ENCODE results near the gene TNK1. TPM values are rescaled to one million over a fixed set of nuclear protein-coding genes. Genes with fewer than 3 reads are reported as not detected.
A peak's percentile ranks its signal among the peaks of the same experiment; 100 is the strongest.

TNK1 gene
- total RNA-seq, 8 experiments from 2014 or later, result 1.3 to 8.6 (median 2.4) TPM

GRCh38 chr17:7410634-7411426, 29.9 kb downstream of the TNK1 start:
- WGBS, 10 experiments, result 64 to 100% (median 93%) methylated on average over 2 to 12 of the region's 25 CpGs; no CpG with 5 or more reads in 6 of the 10 experiments
- H3K27ac ChIP-seq, result no peak overlapping the region
- ATAC-seq (replicated peaks in 6 of 8), result no peak

GRCh38 chr17:7411427-7411750, 30.5 kb downstream of the TNK1 start:
- H3K4me3 ChIP-seq, result no peak overlapping the region
- WGBS, 10 experiments, result 92 to 100% methylated on average over 2 to 4 of the region's 8 CpGs; no CpG with 5 or more reads in 8 of the 10 experiments
- H3K27ac ChIP-seq, result no peak overlapping the region
- in situ Hi-C loops (cut with MboI; ENCODE audit: low pct_unique_long_range_greater_than_20kb in 2 of 9, low sequenced_read_pairs in 9 of 9, unreplicated experiment in 9 of 9), result no loop called here
- H3K4me1 ChIP-seq (replicated peaks in 1 of 2), result peaks cover 10 to 12% of the 10 kb centered on the region in 2 donors
- ATAC-seq (replicated peaks in 6 of 8), result no peak

More at GRCh38 chr17:7410634-7411426, 29.9 kb downstream of the TNK1 start:
- in situ Hi-C loops (cut with MboI; ENCODE audit: low pct_unique_long_range_greater_than_20kb in 2 of 9, low sequenced_read_pairs in 9 of 9, unreplicated experiment in 9 of 9), result no loop called here
- no peak overlapping the region for H3K4me3 ChIP-seq
- H3K4me1 ChIP-seq (replicated peaks in 1 of 2), result peaks cover 10 to 16% of the 10 kb centered on the region in 2 donors

DNA sequence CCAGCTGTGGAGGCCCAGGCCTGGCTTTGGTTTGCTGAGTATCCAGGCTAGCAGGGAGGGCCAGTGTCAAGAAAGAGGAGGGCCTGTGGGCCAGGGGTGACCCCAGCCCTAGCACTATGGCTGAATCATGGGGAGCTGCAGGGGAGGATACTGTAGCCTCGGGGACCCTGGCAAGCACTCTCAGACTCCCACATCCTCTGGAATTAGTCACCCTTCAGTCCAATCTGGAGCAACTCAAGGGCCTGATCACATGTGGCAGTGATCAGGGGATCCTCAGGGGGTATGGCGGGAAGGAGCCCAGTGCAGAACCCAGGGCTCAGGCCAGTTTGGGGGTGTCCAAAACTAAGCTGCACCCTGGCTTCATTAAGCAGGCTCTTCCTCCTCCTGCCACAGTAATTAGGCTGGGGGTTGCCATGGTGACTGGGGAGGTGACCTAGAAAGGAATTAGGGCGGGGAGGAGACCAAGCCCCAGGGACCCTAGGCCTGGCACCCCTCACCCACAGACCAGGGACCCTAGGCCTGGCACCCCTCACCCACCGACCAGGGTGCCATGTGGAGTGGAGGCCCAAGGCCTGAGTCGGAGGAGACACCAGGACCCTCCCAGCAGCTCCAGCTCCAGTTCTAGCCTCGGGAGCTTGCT, 32.6 kb downstream of the TNK1 start:
- ATAC-seq (replicated peaks in 6 of 8), result peak in 2 of 8 experiments; percentile 28 to 31
- no peak overlapping the region for H3K4me3 ChIP-seq
- H3K27ac ChIP-seq, result no peak overlapping the region
- 60 to 100% (median 95%) methylated on average over 1 to 2 of the region's 6 CpGs; no CpG with 5 or more reads in 6 of the 10 experiments for WGBS, 10 experiments
- in situ Hi-C loops (cut with MboI; ENCODE audit: low pct_unique_long_range_greater_than_20kb in 2 of 9, low sequenced_read_pairs in 9 of 9, unreplicated experiment in 9 of 9), result no loop called here
- peaks cover 4% of the 10 kb centered on the region in 2 donors for H3K4me1 ChIP-seq (replicated peaks in 1 of 2)

DNA sequence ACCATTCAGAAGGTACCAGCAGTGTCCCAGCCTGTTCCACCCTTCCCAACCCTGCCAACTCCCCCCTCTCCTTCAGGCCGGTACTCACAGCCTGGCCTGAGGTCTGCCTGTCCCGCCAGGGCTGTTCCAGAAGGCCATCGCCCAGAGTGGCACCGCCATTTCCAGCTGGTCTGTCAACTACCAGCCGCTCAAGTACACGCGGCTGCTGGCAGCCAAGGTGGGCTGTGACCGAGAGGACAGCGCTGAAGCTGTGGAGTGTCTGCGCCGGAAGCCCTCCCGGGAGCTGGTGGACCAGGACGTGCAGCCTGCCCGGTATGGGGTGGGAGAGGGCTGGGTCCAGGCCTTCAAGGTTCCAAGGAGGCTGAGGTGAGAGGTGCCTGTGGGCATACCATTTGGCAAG, 33.9 kb downstream of the TNK1 start:
- WGBS, 10 experiments, result 88 to 98% (median 92%) methylated on average over 7 to 8 of the region's 14 CpGs; no CpG with 5 or more reads in 7 of the 10 experiments
- no peak for ATAC-seq (replicated peaks in 6 of 8)
- Histone ChIP-seq H3K27ac (no peak overlapping the region), H3K4me3 (no peak overlapping the region), H3K4me1 (replicated peaks in 1 of 2) (peaks cover 17 to 18% of the 10 kb centered on the region in 2 donors)
- in situ Hi-C loops (cut with MboI; ENCODE audit: low pct_unique_long_range_greater_than_20kb in 2 of 9, low sequenced_read_pairs in 9 of 9, unreplicated experiment in 9 of 9), result no loop called here

GRCh38 chr17:7415784-7416183, 34.9 kb downstream of the TNK1 start:
- in situ Hi-C loops (cut with MboI; ENCODE audit: low pct_unique_long_range_greater_than_20kb in 2 of 9, low sequenced_read_pairs in 9 of 9, unreplicated experiment in 9 of 9), result no loop called here
- H3K4me3 ChIP-seq, result no peak overlapping the region
- H3K4me1 ChIP-seq (replicated peaks in 1 of 2), result peaks cover 27% of the 10 kb centered on the region in 2 donors
- H3K27ac ChIP-seq, result no peak overlapping the region
- 87 to 100% (median 98%) methylated on average over 2 to 8 of the region's 23 CpGs; no CpG with 5 or more reads in 7 of the 10 experiments for WGBS, 10 experiments
- ATAC-seq (replicated peaks in 6 of 8), result no peak

- WGBS, 10 experiments, result 53 to 80% (median 68%) methylated on average over 1 to 4 of the region's 6 CpGs; no CpG with 5 or more reads in 5 of the 10 experiments
- Histone ChIP-seq H3K27ac (no peak overlapping the region), H3K4me1 (replicated peaks in 1 of 2) (peaks cover 27 to 32% of the 10 kb centered on the region in 2 donors), H3K4me3 (no peak overlapping the region)
- ATAC-seq (replicated peaks in 6 of 8), result no peak
- in situ Hi-C loops (cut with MboI; ENCODE audit: low pct_unique_long_range_greater_than_20kb in 2 of 9, low sequenced_read_pairs in 9 of 9, unreplicated experiment in 9 of 9), result no loop called here
Observed at GRCh38 chr17:7416323-7416722, 35.4 kb downstream of the TNK1 start.

DNA sequence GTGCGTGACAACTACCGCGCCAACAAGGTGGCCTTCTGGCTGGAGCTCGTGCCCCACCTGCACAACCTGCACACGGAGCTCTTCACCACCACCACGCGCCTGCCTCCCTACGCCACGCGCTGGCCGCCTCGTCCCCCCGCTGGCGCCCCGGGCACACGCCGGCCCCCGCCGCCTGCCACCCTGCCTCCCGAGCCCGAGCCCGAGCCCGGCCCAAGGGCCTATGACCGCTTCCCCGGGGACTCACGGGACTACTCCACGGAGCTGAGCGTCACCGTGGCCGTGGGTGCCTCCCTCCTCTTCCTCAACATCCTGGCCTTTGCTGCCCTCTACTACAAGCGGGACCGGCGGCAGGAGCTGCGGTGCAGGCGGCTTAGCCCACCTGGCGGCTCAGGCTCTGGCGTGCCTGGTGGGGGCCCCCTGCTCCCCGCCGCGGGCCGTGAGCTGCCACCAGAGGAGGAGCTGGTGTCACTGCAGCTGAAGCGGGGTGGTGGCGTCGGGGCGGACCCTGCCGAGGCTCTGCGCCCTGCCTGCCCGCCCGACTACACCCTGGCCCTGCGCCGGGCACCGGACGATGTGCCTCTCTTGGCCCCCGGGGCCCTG, 36.3 kb downstream of the TNK1 start:
- in situ Hi-C loops (cut with MboI; ENCODE audit: low pct_unique_long_range_greater_than_20kb in 2 of 9, low sequenced_read_pairs in 9 of 9, unreplicated experiment in 9 of 9), result no loop called here
- Histone ChIP-seq H3K4me3 (no peak overlapping the region), H3K27ac (no peak overlapping the region), H3K4me1 (replicated peaks in 1 of 2) (peaks cover 27 to 32% of the 10 kb centered on the region in 2 donors)
- 100% methylated on average over 1 to 3 of the region's 54 CpGs; no CpG with 5 or more reads in 8 of the 10 experiments for WGBS, 10 experiments
- peak in 1 of 8 experiments; percentile 10 for ATAC-seq (replicated peaks in 6 of 8)

GRCh38 chr17:7418472-7419152, 37.7 kb downstream of the TNK1 start:
- ATAC-seq (replicated peaks in 6 of 8), result no peak
- no peak overlapping the region for H3K4me3 ChIP-seq
- 0 to 80% (median 50%) methylated on average over 1 to 3 of the region's 18 CpGs; no CpG with 5 or more reads in 6 of the 10 experiments for WGBS, 10 experiments
- in situ Hi-C loops (cut with MboI; ENCODE audit: low pct_unique_long_range_greater_than_20kb in 2 of 9, low sequenced_read_pairs in 9 of 9, unreplicated experiment in 9 of 9), result no loop called here
- peak overlapping the region in 1 of 2 donors; percentile 7 for H3K27ac ChIP-seq
- H3K4me1 ChIP-seq (replicated peaks in 1 of 2), result peaks cover 27 to 33% of the 10 kb centered on the region in 2 donors

DNA sequence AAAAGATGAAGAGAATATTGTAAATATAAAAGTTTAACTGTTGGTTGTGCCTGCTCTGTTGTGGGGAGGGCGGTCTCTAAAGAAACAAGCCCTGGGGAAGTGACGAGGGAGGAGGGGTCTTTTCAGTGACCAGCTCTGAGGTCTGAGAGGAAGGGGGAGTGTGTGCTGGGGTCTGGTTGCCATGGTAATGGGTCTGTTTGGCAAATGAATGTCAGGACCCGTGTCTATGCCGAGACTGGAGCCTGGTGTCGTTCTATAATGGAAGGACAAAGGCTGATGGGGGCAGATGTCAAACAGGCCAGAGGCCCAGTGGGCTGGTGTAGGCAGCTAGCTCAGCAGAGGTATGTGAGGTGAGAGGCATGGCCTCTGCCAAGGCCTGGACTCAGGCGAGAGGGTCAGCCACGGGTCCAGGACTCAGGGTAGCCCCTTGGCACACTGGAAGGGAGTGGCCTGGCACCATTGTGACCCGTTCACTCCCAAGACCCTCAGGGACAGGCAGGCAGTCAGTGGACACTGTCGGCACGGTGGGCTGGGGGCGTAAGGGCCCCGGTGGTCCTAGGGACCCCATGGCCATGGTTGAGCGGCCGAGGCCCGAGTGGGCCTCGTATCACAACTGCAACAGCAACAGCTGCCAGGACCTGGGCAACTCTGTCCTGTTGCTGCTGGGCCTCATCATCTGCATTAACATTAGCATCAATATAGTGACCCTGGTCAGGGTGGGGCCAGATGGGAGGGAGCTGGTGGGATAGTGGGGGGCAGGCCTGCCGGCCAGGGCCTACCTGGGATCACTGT, 39.1 kb downstream of the TNK1 start, which contains the start of gene SPEM1:
TSS of gene SPEM1 (plus strand) at position 506 of the 792 bp plus-strand sequence. CDS start at position 567, 61 bp downstream.
- ATAC-seq (replicated peaks in 6 of 8), result peak in 5 of 8 experiments; percentile 34 to 67 (median 51)
- Histone ChIP-seq H3K27ac (peak within 1 kb of the TSS; percentile 31 to 73), H3K4me1 (replicated peaks in 1 of 2) (peaks cover 27 to 37% of the 10 kb centered on the region in 2 donors), H3K4me3 (no peak within 1 kb of the TSS)
- in situ Hi-C loops (cut with MboI; ENCODE audit: low pct_unique_long_range_greater_than_20kb in 2 of 9, low sequenced_read_pairs in 9 of 9, unreplicated experiment in 9 of 9), result no loop called here
- WGBS, 10 experiments, result 0 to 60% (median 18%) methylated on average over 1 to 7 of the region's 17 CpGs; no CpG with 5 or more reads in 5 of the 10 experiments

DNA sequence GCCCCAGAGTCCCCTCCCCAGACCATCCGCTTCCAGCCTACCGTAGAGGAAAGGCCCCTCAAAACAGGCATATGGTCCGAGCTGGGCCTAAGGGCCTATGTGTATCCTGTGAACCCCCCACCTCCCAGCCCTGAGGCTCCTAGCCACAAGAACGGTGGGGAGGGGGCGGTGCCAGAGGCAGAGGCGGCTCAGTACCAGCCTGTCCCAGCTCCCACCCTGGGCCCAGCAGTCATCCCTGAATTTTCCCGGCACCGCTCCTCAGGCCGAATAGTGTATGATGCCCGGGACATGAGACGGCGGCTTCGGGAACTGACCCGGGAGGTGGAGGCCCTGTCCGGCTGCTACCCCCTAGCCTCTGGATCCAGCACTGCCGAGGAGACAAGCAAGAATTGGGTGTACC, 40.3 kb downstream of the TNK1 start:
- in situ Hi-C loops (cut with MboI; ENCODE audit: low pct_unique_long_range_greater_than_20kb in 2 of 9, low sequenced_read_pairs in 9 of 9, unreplicated experiment in 9 of 9), result no loop called here
- H3K4me3 ChIP-seq, result no peak overlapping the region
- peak in 2 of 8 experiments; percentile 4 to 10 for ATAC-seq (replicated peaks in 6 of 8)

DNA sequence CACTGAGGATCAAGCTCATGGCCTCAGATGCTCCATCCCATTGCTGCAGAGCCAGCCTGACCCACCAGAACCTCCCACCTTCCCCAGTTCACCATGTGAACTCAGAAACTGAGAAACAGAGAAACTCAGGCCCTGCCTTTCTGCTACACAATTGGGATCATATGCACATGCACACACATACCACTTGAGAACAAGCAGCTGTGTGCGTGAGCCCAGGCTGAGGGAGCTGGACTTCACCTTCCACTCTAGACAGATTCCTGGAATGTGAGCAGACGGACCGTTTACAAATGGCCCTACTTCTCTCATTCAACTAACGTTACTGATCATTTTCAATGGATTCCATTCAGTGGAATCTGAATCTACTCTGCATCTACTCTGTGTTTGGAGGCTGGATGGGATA, 42.8 kb downstream of the TNK1 start:
- 59 to 90% (median 76%) methylated on average over 3 of the region's 4 CpGs; no CpG with 5 or more reads in 7 of the 10 experiments for WGBS, 10 experiments
- Histone ChIP-seq H3K27ac (no peak overlapping the region), H3K4me3 (no peak overlapping the region), H3K4me1 (replicated peaks in 1 of 2) (peaks cover 21 to 31% of the 10 kb centered on the region in 2 donors)
- in situ Hi-C loops (cut with MboI; ENCODE audit: low pct_unique_long_range_greater_than_20kb in 2 of 9, low sequenced_read_pairs in 9 of 9, unreplicated experiment in 9 of 9), result no loop called here
- ATAC-seq (replicated peaks in 6 of 8), result peak in 2 of 8 experiments; percentile 6 to 45

More for the DNA sequence above, 40.3 kb downstream of the TNK1 start:
- Histone ChIP-seq H3K27ac (no peak overlapping the region), H3K4me1 (replicated peaks in 1 of 2) (peaks cover 27 to 37% of the 10 kb centered on the region in 2 donors)
- WGBS, 10 experiments, result 90% methylated on average over 4 of the region's 16 CpGs; no CpG with 5 or more reads in 9 of the 10 experiments

- Histone ChIP-seq H3K4me3 (no peak within 1 kb of the TSS), H3K27ac (no peak within 1 kb of the TSS), H3K4me1 (replicated peaks in 1 of 2) (peaks cover 5 to 14% of the 10 kb centered on the region in 2 donors)
- in situ Hi-C loops (cut with MboI; ENCODE audit: low pct_unique_long_range_greater_than_20kb in 2 of 9, low sequenced_read_pairs in 9 of 9, unreplicated experiment in 9 of 9), result no loop called here
- no peak for ATAC-seq (replicated peaks in 6 of 8)
- WGBS, 10 experiments, result 73 to 100% (median 88%) methylated on average over 2 to 3 of the region's 7 CpGs; no CpG with 5 or more reads in 6 of the 10 experiments
Observed at GRCh38 chr17:7425316-7425715, 44.4 kb downstream of the TNK1 start, which contains the start of gene SPEM2. TSS of gene SPEM2 (plus strand) at chr17:7425616. CDS start at chr17:7425689, 73 bp downstream.
